ACC112 (cell line): ENCODE data around the gene CAPN9.
"Not testable (repeated sequence)": the region's sequence is repeated elsewhere in the genome, so short reads cannot be mapped to it uniquely, and the experiment has no call there.

ENCODE experiments used
- H2AFZ ChIP-seq: fragments of 200-600 bp; sonication (generic); one replicate; pipeline ENCODE4 v1.6.0; 2017; ENCODE audit warnings: antibody characterized with exemption, low read length; ENCODE audit not compliant: unreplicated experiment
- H3K27ac ChIP-seq: fragments of 200-600 bp; sonication (generic); 2 replicates; pipeline ENCODE4 v1.5.1; 2014; ENCODE audit warnings: low read depth, mild to moderate bottlenecking, antibody characterized with exemption, low read length, moderate library complexity
- H3K27me3 ChIP-seq: fragments of 200-600 bp; sonication (generic); 2 replicates; pipeline ENCODE4 v1.6.1; 2014; ENCODE audit warnings: mild to moderate bottlenecking, antibody characterized with exemption, low read length, moderate library complexity, mixed read lengths; ENCODE audit not compliant: insufficient read depth
- H3K36me3 ChIP-seq: fragments of 200-600 bp; sonication (generic); 2 replicates; pipeline ENCODE4 v1.6.1; 2016; ENCODE audit warnings: mild to moderate bottlenecking, antibody characterized with exemption, low read length, moderate library complexity, mixed read lengths; ENCODE audit not compliant: insufficient read depth
- H3K4me1 ChIP-seq: fragments of 200-600 bp; sonication (generic); one replicate; pipeline ENCODE4 v1.6.1; 2016; ENCODE audit warnings: low read length, mixed read lengths; ENCODE audit not compliant: insufficient read depth, unreplicated experiment, control insufficient read depth
- H3K4me3 ChIP-seq: fragments of 200-600 bp; sonication (generic); 2 replicates; pipeline ENCODE4 v1.5.1; 2014; ENCODE audit warnings: mild to moderate bottlenecking, low read depth, low read length
- H3K79me2 ChIP-seq: fragments of 200-600 bp; sonication (generic); one replicate; pipeline ENCODE4 v1.6.0; 2016; ENCODE audit warnings: low read length; ENCODE audit not compliant: control insufficient read depth, unreplicated experiment, insufficient read depth

The CAPN9 gene

GRCh38 chr1:230759369-230760065 lies 12.3 kb downstream of the CAPN9 start:
- Histone ChIP-seq H3K36me3 (no peaks in the 10 kb centered on the region), H3K79me2 (no peaks in the 10 kb centered on the region), H3K27me3 (peaks cover 55% of the 10 kb centered on the region), H3K4me3 (no peak overlapping the region), H2AFZ (no peak overlapping the region), H3K4me1 (no peaks in the 10 kb centered on the region), H3K27ac (no peak overlapping the region)

- Histone ChIP-seq H3K36me3 (no peaks in the 10 kb centered on the region), H3K79me2 (no peaks in the 10 kb centered on the region)
Observed at GRCh38 chr1:230760360-230760827, 13.2 kb downstream of the CAPN9 start.

GRCh38 chr1:230761443-230762167 lies 14.4 kb downstream of the CAPN9 start:
- H3K4me1 ChIP-seq: no peaks in the 10 kb centered on the region
- H3K27ac ChIP-seq: no peak overlapping the region
- H3K27me3 ChIP-seq: peaks cover 58% of the 10 kb centered on the region
- H2AFZ ChIP-seq: no peak overlapping the region
- H3K4me3 ChIP-seq: no peak overlapping the region
- H3K36me3 ChIP-seq: no peaks in the 10 kb centered on the region
- no peaks in the 10 kb centered on the region for H3K79me2 ChIP-seq

More at GRCh38 chr1:230760360-230760827, 13.2 kb downstream of the CAPN9 start:
- Histone ChIP-seq H2AFZ (no peak overlapping the region), H3K27me3 (peaks cover 58% of the 10 kb centered on the region), H3K4me3 (no peak overlapping the region), H3K4me1 (no peaks in the 10 kb centered on the region), H3K27ac (no peak overlapping the region)

GRCh38 chr1:230763927-230764591 lies 16.9 kb downstream of the CAPN9 start:
- H3K36me3 ChIP-seq: no peaks in the 10 kb centered on the region
- H2AFZ ChIP-seq: no peak overlapping the region
- H3K4me1 ChIP-seq: no peaks in the 10 kb centered on the region
- no peak overlapping the region for H3K27ac ChIP-seq
- peaks cover 40% of the 10 kb centered on the region for H3K27me3 ChIP-seq
- H3K4me3 ChIP-seq: no peak overlapping the region
- H3K79me2 ChIP-seq: no peaks in the 10 kb centered on the region

GRCh38 chr1:230766318-230766717 lies 19.1 kb downstream of the CAPN9 start:
- Histone ChIP-seq H3K4me3 (no peak overlapping the region), H3K27me3 (peaks cover 32% of the 10 kb centered on the region), H3K36me3 (no peaks in the 10 kb centered on the region), H3K4me1 (no peaks in the 10 kb centered on the region), H3K27ac (no peak overlapping the region), H2AFZ (no peak overlapping the region), H3K79me2 (no peaks in the 10 kb centered on the region)

- not testable (repeated sequence) for H3K4me3 ChIP-seq, H3K27ac ChIP-seq, H3K4me1 ChIP-seq, H2AFZ ChIP-seq, H3K79me2 ChIP-seq, H3K36me3 ChIP-seq
- peaks cover 19% of the 10 kb centered on the region for H3K27me3 ChIP-seq
Observed at GRCh38 chr1:230767859-230768612, 20.8 kb downstream of the CAPN9 start.

GRCh38 chr1:230768903-230769570 lies 21.8 kb downstream of the CAPN9 start:
- Histone ChIP-seq H3K27me3 (peaks cover 16% of the 10 kb centered on the region), H2AFZ (no peak overlapping the region), H3K79me2 (no peaks in the 10 kb centered on the region), H3K27ac (no peak overlapping the region), H3K4me1 (peaks cover 4% of the 10 kb centered on the region), H3K4me3 (no peak overlapping the region), H3K36me3 (no peaks in the 10 kb centered on the region)

GRCh38 chr1:230770317-230770716 lies 23.1 kb downstream of the CAPN9 start:
- no peaks in the 10 kb centered on the region for H3K36me3 ChIP-seq
- no peak overlapping the region for H3K27ac ChIP-seq
- peaks cover 4% of the 10 kb centered on the region for H3K4me1 ChIP-seq
- H3K27me3 ChIP-seq: peaks cover 12% of the 10 kb centered on the region
- H3K79me2 ChIP-seq: no peaks in the 10 kb centered on the region
- H2AFZ ChIP-seq: no peak overlapping the region
- H3K4me3 ChIP-seq: no peak overlapping the region

GRCh38 chr1:230771773-230772354 lies 24.7 kb downstream of the CAPN9 start:
- Histone ChIP-seq H3K4me1 (peaks cover 4% of the 10 kb centered on the region), H3K27ac (no peak overlapping the region), H3K79me2 (no peaks in the 10 kb centered on the region), H2AFZ (no peak overlapping the region), H3K4me3 (no peak overlapping the region), H3K27me3 (peaks cover 21% of the 10 kb centered on the region), H3K36me3 (no peaks in the 10 kb centered on the region)
